ENCODE measurements around the gene SCUBE1. TPM values are rescaled to one million over a fixed set of nuclear protein-coding genes. Genes with fewer than 3 reads are reported as not detected.

The SCUBE1 gene
- total RNA-seq, 5 donors from 2014 or later (not counting 1 experiment from before 2014, with no cell fraction given): 0.03 to 0.10 TPM; not detected in 3

- peaks cover 0 to 7% of the 10 kb centered on the region in 2 donors for H3K27me3 Mint-ChIP-seq
- ATAC-seq (replicated peaks in 1 of 4): no peak
- 67% methylated on average over 11 of the region's 13 CpGs for WGBS (ENCODE audit: insufficient coverage)
- Histone ChIP-seq H3K36me3 (ENCODE audit: control insufficient read depth in 2 of 2, extremely low read depth in 1 of 2, insufficient read depth in 1 of 2, low read length in 1 of 2) (no peaks in the 10 kb centered on the region), H3K27me3 (replicated peaks in 1 of 2; ENCODE audit: control insufficient read depth in 2 of 2, extremely low read depth in 1 of 2, insufficient read depth in 2 of 2, low read length in 1 of 2) (peaks cover 0 to 30% of the 10 kb centered on the region in 2 experiments), H3K4me1 (ENCODE audit: control insufficient read depth in 1 of 2, extremely low read depth in 1 of 2, insufficient read depth in 2 of 2, low read length in 2 of 2) (peaks cover 0 to 10% of the 10 kb centered on the region in 2 experiments), H3K27ac (ENCODE audit: low read length) (no peak overlapping the region), H3K4me3 (ENCODE audit: control insufficient read depth in 1 of 2, extremely low read depth in 1 of 2, low read length in 1 of 2) (no peak overlapping the region), H3K9me3 (no peaks in the 10 kb centered on the region)
- no peaks in the 10 kb centered on the region for H3K36me3 Mint-ChIP-seq
- H3K4me1 Mint-ChIP-seq: peaks cover 0 to 3% (median 0%) of the 10 kb centered on the region in 3 donors
- CTCF ChIA-PET: no interaction called here
- no peaks in the 10 kb centered on the region for H3K9me3 Mint-ChIP-seq
- POLR2A ChIA-PET: interaction anchor here in 1 of 2 donors (0.6 kb wide), 1 partner anchor 29 kb away, joined by 4 read pairs; no protein-coding TSS in a partner anchor
- H3K4me3 Mint-ChIP-seq: no peak overlapping the region
- H3K27ac Mint-ChIP-seq: no peak overlapping the region
- no peak for DNase-seq
These were observed 65.1 kb downstream of the SCUBE1 start for GRCh38 chr22:43277987-43278601.

- Histone ChIP-seq H3K36me3 (ENCODE audit: control insufficient read depth in 2 of 2, extremely low read depth in 1 of 2, insufficient read depth in 1 of 2, low read length in 1 of 2) (no peaks in the 10 kb centered on the region), H3K4me1 (ENCODE audit: control insufficient read depth in 1 of 2, extremely low read depth in 1 of 2, insufficient read depth in 2 of 2, low read length in 2 of 2) (peaks cover 0 to 10% of the 10 kb centered on the region in 2 experiments), H3K9me3 (no peaks in the 10 kb centered on the region), H3K27ac (ENCODE audit: low read length) (no peak overlapping the region), H3K4me3 (ENCODE audit: control insufficient read depth in 1 of 2, extremely low read depth in 1 of 2, low read length in 1 of 2) (no peak overlapping the region), H3K27me3 (replicated peaks in 1 of 2; ENCODE audit: control insufficient read depth in 2 of 2, extremely low read depth in 1 of 2, insufficient read depth in 2 of 2, low read length in 1 of 2) (peaks cover 0 to 24% of the 10 kb centered on the region in 2 experiments)
- Mint-ChIP-seq H3K4me1 (peaks cover 0 to 3% (median 0%) of the 10 kb centered on the region in 3 donors), H3K9me3 (no peaks in the 10 kb centered on the region), H3K27ac (no peak overlapping the region), H3K4me3 (no peak overlapping the region), H3K36me3 (no peaks in the 10 kb centered on the region), H3K27me3 (peaks cover 0 to 10% of the 10 kb centered on the region in 2 donors)
- ChIA-PET CTCF (no interaction called here), POLR2A (no interaction called here)
- ATAC-seq (replicated peaks in 1 of 4): no peak
- 97% methylated on average over 10 of the region's 10 CpGs for WGBS (ENCODE audit: insufficient coverage)
- DNase-seq: no peak
These were observed 66.1 kb downstream of the SCUBE1 start for GRCh38 chr22:43277091-43277490.

- CTCF ChIA-PET: no interaction called here
- Histone ChIP-seq H3K9me3 (no peaks in the 10 kb centered on the region), H3K4me1 (ENCODE audit: control insufficient read depth in 1 of 2, extremely low read depth in 1 of 2, insufficient read depth in 2 of 2, low read length in 2 of 2) (peaks cover 0 to 10% of the 10 kb centered on the region in 2 experiments), H3K4me3 (ENCODE audit: control insufficient read depth in 1 of 2, extremely low read depth in 1 of 2, low read length in 1 of 2) (no peak overlapping the region), H3K27ac (ENCODE audit: low read length) (no peak overlapping the region), H3K36me3 (ENCODE audit: control insufficient read depth in 2 of 2, extremely low read depth in 1 of 2, insufficient read depth in 1 of 2, low read length in 1 of 2) (no peaks in the 10 kb centered on the region), H3K27me3 (replicated peaks in 1 of 2; ENCODE audit: control insufficient read depth in 2 of 2, extremely low read depth in 1 of 2, insufficient read depth in 2 of 2, low read length in 1 of 2) (peaks cover 0 to 24% of the 10 kb centered on the region in 2 experiments)
- ATAC-seq (replicated peaks in 1 of 4): no peak
- POLR2A ChIA-PET: no interaction called here
- no peak overlapping the region for H3K4me3 Mint-ChIP-seq
- peaks cover 0 to 7% of the 10 kb centered on the region in 2 donors for H3K27me3 Mint-ChIP-seq
- H3K9me3 Mint-ChIP-seq: no peaks in the 10 kb centered on the region
- no peak for DNase-seq
- H3K27ac Mint-ChIP-seq: no peak overlapping the region
- H3K4me1 Mint-ChIP-seq: peaks cover 0 to 3% (median 0%) of the 10 kb centered on the region in 3 donors
- H3K36me3 Mint-ChIP-seq: no peaks in the 10 kb centered on the region
- whole genome bisulfite sequencing (ENCODE audit: insufficient coverage): 83% methylated on average over 8 of the region's 12 CpGs
These were observed 66.9 kb downstream of the SCUBE1 start for GRCh38 chr22:43276321-43276720.

- Histone ChIP-seq H3K36me3 (ENCODE audit: control insufficient read depth in 2 of 2, extremely low read depth in 1 of 2, insufficient read depth in 1 of 2, low read length in 1 of 2) (no peaks in the 10 kb centered on the region), H3K4me3 (ENCODE audit: control insufficient read depth in 1 of 2, extremely low read depth in 1 of 2, low read length in 1 of 2) (no peak overlapping the region), H3K4me1 (ENCODE audit: control insufficient read depth in 1 of 2, extremely low read depth in 1 of 2, insufficient read depth in 2 of 2, low read length in 2 of 2) (peaks cover 0 to 10% of the 10 kb centered on the region in 2 experiments), H3K27ac (ENCODE audit: low read length) (no peak overlapping the region), H3K27me3 (replicated peaks in 1 of 2; ENCODE audit: control insufficient read depth in 2 of 2, extremely low read depth in 1 of 2, insufficient read depth in 2 of 2, low read length in 1 of 2) (peaks cover 0 to 25% of the 10 kb centered on the region in 2 experiments), H3K9me3 (no peaks in the 10 kb centered on the region)
- WGBS (ENCODE audit: insufficient coverage): 81% methylated on average over 19 of the region's 19 CpGs
- peaks cover 0 to 7% of the 10 kb centered on the region in 2 donors for H3K27me3 Mint-ChIP-seq
- POLR2A ChIA-PET: no interaction called here
- H3K4me1 Mint-ChIP-seq: peaks cover 0 to 3% (median 0%) of the 10 kb centered on the region in 3 donors
- H3K9me3 Mint-ChIP-seq: no peaks in the 10 kb centered on the region
- ATAC-seq (replicated peaks in 1 of 4): no peak
- H3K4me3 Mint-ChIP-seq: no peak overlapping the region
- DNase-seq: no peak
- CTCF ChIA-PET: no interaction called here
- H3K27ac Mint-ChIP-seq: no peak overlapping the region
- no peaks in the 10 kb centered on the region for H3K36me3 Mint-ChIP-seq
These were observed 67.4 kb downstream of the SCUBE1 start for GRCh38 chr22:43275545-43276317.

GRCh38 chr22:43274595-43275240 is 68.5 kb downstream of the SCUBE1 start:
- H3K4me3 Mint-ChIP-seq: no peak overlapping the region
- no peak for DNase-seq

GRCh38 chr22:43273902-43274484 is 69.2 kb downstream of the SCUBE1 start:
- Histone ChIP-seq H3K4me1 (ENCODE audit: control insufficient read depth in 1 of 2, extremely low read depth in 1 of 2, insufficient read depth in 2 of 2, low read length in 2 of 2) (peaks cover 0 to 10% of the 10 kb centered on the region in 2 experiments), H3K9me3 (no peaks in the 10 kb centered on the region), H3K27me3 (replicated peaks in 1 of 2; ENCODE audit: control insufficient read depth in 2 of 2, extremely low read depth in 1 of 2, insufficient read depth in 2 of 2, low read length in 1 of 2) (peaks cover 0 to 28% of the 10 kb centered on the region in 2 experiments), H3K27ac (ENCODE audit: low read length) (no peak overlapping the region), H3K4me3 (ENCODE audit: control insufficient read depth in 1 of 2, extremely low read depth in 1 of 2, low read length in 1 of 2) (no peak overlapping the region), H3K36me3 (ENCODE audit: control insufficient read depth in 2 of 2, extremely low read depth in 1 of 2, insufficient read depth in 1 of 2, low read length in 1 of 2) (no peaks in the 10 kb centered on the region)
- ATAC-seq (replicated peaks in 1 of 4) (peak in 3 of 4 experiments; percentile 34 to 72 (median 47)), DNase-seq (peak in 19 of 35 experiments; percentile 5 to 68 (median 18))
- ChIA-PET CTCF (interaction anchor here in 1 of 2 donors (0.7 to 2.1 kb wide), 4 partner anchors 10 to 117 kb away, joined by 4 to 7 read pairs (median 4); no protein-coding TSS in a partner anchor), POLR2A (no interaction called here)
- H3K4me1 Mint-ChIP-seq: peaks cover 0 to 3% (median 0%) of the 10 kb centered on the region in 3 donors
- no peak overlapping the region for H3K27ac Mint-ChIP-seq
- H3K27me3 Mint-ChIP-seq: peaks cover 0 to 7% of the 10 kb centered on the region in 2 donors
- no peak overlapping the region for H3K4me3 Mint-ChIP-seq
- H3K9me3 Mint-ChIP-seq: no peaks in the 10 kb centered on the region
- H3K36me3 Mint-ChIP-seq: no peaks in the 10 kb centered on the region
- WGBS (ENCODE audit: insufficient coverage): 37% methylated on average over 6 of the region's 9 CpGs

More at GRCh38 chr22:43274595-43275240, 68.5 kb downstream of the SCUBE1 start:
- H3K27ac ChIP-seq (ENCODE audit: low read length): no peak overlapping the region
- Mint-ChIP-seq H3K27ac (no peak overlapping the region), H3K36me3 (no peaks in the 10 kb centered on the region), H3K9me3 (no peaks in the 10 kb centered on the region), H3K27me3 (peaks cover 0 to 7% of the 10 kb centered on the region in 2 donors), H3K4me1 (peaks cover 0 to 3% (median 0%) of the 10 kb centered on the region in 3 donors)
- CTCF ChIA-PET: interaction anchor here in 1 of 2 donors (2.1 kb wide), 1 partner anchor 71 kb away, joined by 7 read pairs; no protein-coding TSS in a partner anchor
- peaks cover 0 to 25% of the 10 kb centered on the region in 2 experiments for H3K27me3 ChIP-seq (replicated peaks in 1 of 2; ENCODE audit: control insufficient read depth in 2 of 2, extremely low read depth in 1 of 2, insufficient read depth in 2 of 2, low read length in 1 of 2)
- POLR2A ChIA-PET: no interaction called here
- no peak for ATAC-seq (replicated peaks in 1 of 4)
- H3K9me3 ChIP-seq: no peaks in the 10 kb centered on the region
- 87% methylated on average over 18 of the region's 25 CpGs for WGBS (ENCODE audit: insufficient coverage)
- no peak overlapping the region for H3K4me3 ChIP-seq (ENCODE audit: control insufficient read depth in 1 of 2, extremely low read depth in 1 of 2, low read length in 1 of 2)
- no peaks in the 10 kb centered on the region for H3K36me3 ChIP-seq (ENCODE audit: control insufficient read depth in 2 of 2, extremely low read depth in 1 of 2, insufficient read depth in 1 of 2, low read length in 1 of 2)
- H3K4me1 ChIP-seq (ENCODE audit: control insufficient read depth in 1 of 2, extremely low read depth in 1 of 2, insufficient read depth in 2 of 2, low read length in 2 of 2): peaks cover 0 to 10% of the 10 kb centered on the region in 2 experiments

All from T-cell (primary cell).